RWPE2 (cell line): ENCODE measurements around the gene ANKRD40CL.
A peak's percentile ranks its signal among the peaks of the same experiment; 100 is the strongest.

Source experiments
- ATAC-seq: fragments of 200-7000 bp; cut with Tn5 transposase; 3 replicates; pipeline ENCODE4 v1.9.1; 2021; ENCODE audit warnings: low read depth
- DNase-seq: peaks from one replicate; pipeline ENCODE4 v3.0.0-alpha.2; 2020; ENCODE audit warnings: low spot score
- H3K27ac ChIP-seq: fragments of 450-650 bp; 2 replicates; pipeline ENCODE4 v1.5.1; 2017; ENCODE audit warnings: mild to moderate bottlenecking; ENCODE audit not compliant: poor library complexity, severe bottlenecking
- H3K27me3 ChIP-seq: fragments of 250-450 bp; sonication (Bioruptor Pico); 2 replicates; pipeline ENCODE4 v1.5.1; 2021; ENCODE audit warnings: mild to moderate bottlenecking, moderate library complexity; ENCODE audit not compliant: insufficient read depth, poor library complexity, severe bottlenecking
- H3K36me3 ChIP-seq: fragments of 250-450 bp; sonication (Bioruptor Pico); 2 replicates; pipeline ENCODE4 v1.5.1; 2020; ENCODE audit warnings: low read depth, mild to moderate bottlenecking, moderate library complexity
- H3K4me1 ChIP-seq: fragments of 250-450 bp; sonication (Bioruptor Pico); 2 replicates; pipeline ENCODE4 v1.5.1; 2021; ENCODE audit warnings: mild to moderate bottlenecking, moderate library complexity; ENCODE audit not compliant: insufficient read depth, poor library complexity, severe bottlenecking
- H3K4me3 ChIP-seq: fragments of 250-450 bp; sonication (Bioruptor Pico); 2 replicates; pipeline ENCODE4 v1.5.1; 2021; ENCODE audit warnings: mild to moderate bottlenecking, moderate library complexity; ENCODE audit not compliant: severe bottlenecking
- H3K9me3 ChIP-seq: fragments of 250-450 bp; sonication (Bioruptor Pico); 2 replicates; pipeline ENCODE4 v1.5.1; 2021; ENCODE audit warnings: mild to moderate bottlenecking, moderate library complexity; ENCODE audit not compliant: severe bottlenecking
- TF ChIP-seq, protein P1 (sequence below): fragments of 450-650 bp; IDR thresholded peaks from one replicate; pipeline ENCODE4 v1.5.1; 2017; ENCODE audit warnings: mild to moderate bottlenecking, moderate library complexity; ENCODE audit not compliant: poor library complexity, severe bottlenecking

The ANKRD40CL gene

GRCh38 chr17:50798424-50799288 is 31.3 kb upstream of the ANKRD40CL start:
- Histone ChIP-seq H3K9me3 (no peaks in the 10 kb centered on the region), H3K27me3 (no peaks in the 10 kb centered on the region), H3K36me3 (no peaks in the 10 kb centered on the region), H3K4me3 (no peak overlapping the region), H3K4me1 (peaks cover 15% of the 10 kb centered on the region), H3K27ac (peak overlapping the region; percentile 61)
- TF ChIP-seq, protein P1, sequence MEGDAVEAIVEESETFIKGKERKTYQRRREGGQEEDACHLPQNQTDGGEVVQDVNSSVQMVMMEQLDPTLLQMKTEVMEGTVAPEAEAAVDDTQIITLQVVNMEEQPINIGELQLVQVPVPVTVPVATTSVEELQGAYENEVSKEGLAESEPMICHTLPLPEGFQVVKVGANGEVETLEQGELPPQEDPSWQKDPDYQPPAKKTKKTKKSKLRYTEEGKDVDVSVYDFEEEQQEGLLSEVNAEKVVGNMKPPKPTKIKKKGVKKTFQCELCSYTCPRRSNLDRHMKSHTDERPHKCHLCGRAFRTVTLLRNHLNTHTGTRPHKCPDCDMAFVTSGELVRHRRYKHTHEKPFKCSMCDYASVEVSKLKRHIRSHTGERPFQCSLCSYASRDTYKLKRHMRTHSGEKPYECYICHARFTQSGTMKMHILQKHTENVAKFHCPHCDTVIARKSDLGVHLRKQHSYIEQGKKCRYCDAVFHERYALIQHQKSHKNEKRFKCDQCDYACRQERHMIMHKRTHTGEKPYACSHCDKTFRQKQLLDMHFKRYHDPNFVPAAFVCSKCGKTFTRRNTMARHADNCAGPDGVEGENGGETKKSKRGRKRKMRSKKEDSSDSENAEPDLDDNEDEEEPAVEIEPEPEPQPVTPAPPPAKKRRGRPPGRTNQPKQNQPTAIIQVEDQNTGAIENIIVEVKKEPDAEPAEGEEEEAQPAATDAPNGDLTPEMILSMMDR = no peak
- peak; percentile 92 for ATAC-seq
- DNase-seq = peak; percentile 75

GRCh38 chr17:50797135-50797810 is 30.0 kb upstream of the ANKRD40CL start:
- Histone ChIP-seq H3K27ac (no peak overlapping the region), H3K9me3 (no peaks in the 10 kb centered on the region), H3K4me1 (peaks cover 15% of the 10 kb centered on the region), H3K36me3 (no peaks in the 10 kb centered on the region), H3K27me3 (no peaks in the 10 kb centered on the region), H3K4me3 (no peak overlapping the region)
- DNase-seq (no peak), ATAC-seq (no peak)
- TF ChIP-seq, protein P1 = no peak

- Histone ChIP-seq H3K27me3 (no peaks in the 10 kb centered on the region), H3K9me3 (no peaks in the 10 kb centered on the region), H3K4me1 (peaks cover 11% of the 10 kb centered on the region), H3K36me3 (no peaks in the 10 kb centered on the region), H3K4me3 (no peak overlapping the region), H3K27ac (no peak overlapping the region)
- no peak for ATAC-seq
- no peak for DNase-seq
- TF ChIP-seq, protein P1 = no peak
Measured at GRCh38 chr17:50794361-50794760, 27.0 kb upstream of the ANKRD40CL start.

- ATAC-seq (no peak), DNase-seq (no peak)
- Histone ChIP-seq H3K9me3 (no peaks in the 10 kb centered on the region), H3K4me1 (no peaks in the 10 kb centered on the region), H3K27ac (no peak overlapping the region), H3K36me3 (no peaks in the 10 kb centered on the region), H3K4me3 (no peak overlapping the region), H3K27me3 (no peaks in the 10 kb centered on the region)
- TF ChIP-seq, protein P1 = no peak
Measured at GRCh38 chr17:50793007-50793406, 25.7 kb upstream of the ANKRD40CL start.
